ENCODE data around the gene CLK1. TPM values are rescaled to one million over a fixed set of nuclear protein-coding genes. Genes with fewer than 3 reads are reported as not detected.

The CLK1 gene
- total RNA-seq, 4 donors from 2014 or later = 94.3 to 177 (median 108) TPM

- Histone ChIP-seq H3K4me3 (peak overlapping the region; percentile 76 to 98 (median 90)), H3K27ac (replicated peaks in 1 of 4) (peak overlapping the region; percentile 98 to 100 (median 100)), H3K9me3 (no peaks in the 10 kb centered on the region), H3K27me3 (peaks cover 0 to 3% (median 0%) of the 10 kb centered on the region in 4 donors), H3K4me1 (peaks cover 25 to 64% (median 55%) of the 10 kb centered on the region in 4 donors), H3K36me3 (peaks cover 7 to 35% (median 13%) of the 10 kb centered on the region in 4 donors)
- TF ChIP-seq EP300 (IDR thresholded peaks at IDR 0.05) (no peak), CTCF (IDR thresholded peaks at IDR 0.05) (no peak), POLR2AphosphoS5 (IDR thresholded peaks at IDR 0.05) (no peak), POLR2A (IDR thresholded peaks at IDR 0.05; ENCODE audit: low read depth) (no peak)
- intact Hi-C loops (cut with DNase I) = loop anchor here (5.0 kb wide), 1 partner anchor 51 kb away; the partner anchor contains the start of gene BZW1
- no peak for DNase-seq (ENCODE audit: extremely low spot score)
- 0% methylated on average over 19 of the region's 19 CpGs for whole genome bisulfite sequencing
These were observed 679 bp downstream of the CLK1 start for GRCh38 chr2:200863782-200864175.

- no peak for DNase-seq (ENCODE audit: extremely low spot score)
- Histone ChIP-seq H3K4me3 (peak overlapping the region; percentile 76 to 98 (median 90)), H3K9me3 (no peaks in the 10 kb centered on the region), H3K27me3 (peaks cover 0 to 3% (median 0%) of the 10 kb centered on the region in 4 donors), H3K4me1 (peaks cover 36 to 74% (median 66%) of the 10 kb centered on the region in 4 donors), H3K27ac (replicated peaks in 1 of 4) (peak overlapping the region; percentile 98 to 100 (median 100)), H3K36me3 (peaks cover 19 to 47% (median 26%) of the 10 kb centered on the region in 4 donors)
- intact Hi-C loops (cut with DNase I) = loop anchor here (5.0 kb wide), 1 partner anchor 50 kb away; the partner anchor contains the start of gene BZW1
- under 1% methylated on average over 13 of the region's 13 CpGs for WGBS
- TF ChIP-seq CTCF (IDR thresholded peaks at IDR 0.05) (no peak), EP300 (IDR thresholded peaks at IDR 0.05) (no peak), POLR2AphosphoS5 (IDR thresholded peaks at IDR 0.05) (peak; percentile 90), POLR2A (IDR thresholded peaks at IDR 0.05; ENCODE audit: low read depth) (peak; percentile 19)
These were observed 1.9 kb downstream of the CLK1 start for GRCh38 chr2:200862532-200863000.

- WGBS = 3% methylated on average over 4 of the region's 4 CpGs
These were observed 2.8 kb downstream of the CLK1 start for GRCh38 chr2:200861617-200862155.

GRCh38 chr2:200860092-200860795 is 4.2 kb downstream of the CLK1 start:
- peak overlapping the region; percentile 76 to 98 (median 90) for H3K4me3 ChIP-seq
- no peak for DNase-seq (ENCODE audit: extremely low spot score)
- peaks cover 0 to 3% (median 0%) of the 10 kb centered on the region in 4 donors for H3K27me3 ChIP-seq
- H3K36me3 ChIP-seq = peaks cover 43 to 70% (median 49%) of the 10 kb centered on the region in 4 donors
- intact Hi-C loops (cut with DNase I) = loop anchor here (5.0 kb wide), 1 partner anchor 48 kb away; the partner anchor contains the start of gene BZW1
- H3K9me3 ChIP-seq = no peaks in the 10 kb centered on the region
- H3K27ac ChIP-seq (replicated peaks in 1 of 4) = peak overlapping the region; percentile 55 to 100 (median 99)
- 20% methylated on average over 12 of the region's 12 CpGs for WGBS
- TF ChIP-seq POLR2A (IDR thresholded peaks at IDR 0.05; ENCODE audit: low read depth) (no peak), POLR2AphosphoS5 (IDR thresholded peaks at IDR 0.05) (peak; percentile 54 to 66), CTCF (IDR thresholded peaks at IDR 0.05) (no peak)
- peaks cover 42 to 72% (median 70%) of the 10 kb centered on the region in 4 donors for H3K4me1 ChIP-seq

More at GRCh38 chr2:200861617-200862155, 2.8 kb downstream of the CLK1 start:
- H3K4me3 ChIP-seq = peak overlapping the region; percentile 76 to 98 (median 90)
- peaks cover 41 to 72% (median 66%) of the 10 kb centered on the region in 4 donors for H3K4me1 ChIP-seq
- TF ChIP-seq CTCF (IDR thresholded peaks at IDR 0.05) (no peak), POLR2A (IDR thresholded peaks at IDR 0.05; ENCODE audit: low read depth) (no peak), EP300 (IDR thresholded peaks at IDR 0.05) (no peak), POLR2AphosphoS5 (IDR thresholded peaks at IDR 0.05) (no peak)
- H3K27me3 ChIP-seq = peaks cover 0 to 3% (median 0%) of the 10 kb centered on the region in 4 donors
- intact Hi-C loops (cut with DNase I) = loop anchor here (5.0 kb wide), 1 partner anchor 49 kb away; the partner anchor contains the start of gene BZW1
- peak overlapping the region; percentile 98 to 100 (median 100) for H3K27ac ChIP-seq (replicated peaks in 1 of 4)
- no peaks in the 10 kb centered on the region for H3K9me3 ChIP-seq
- no peak for DNase-seq (ENCODE audit: extremely low spot score)
- H3K36me3 ChIP-seq = peaks cover 28 to 56% (median 34%) of the 10 kb centered on the region in 4 donors
